ENCODE data around the gene CENPB. TPM values are rescaled to one million over a fixed set of nuclear protein-coding genes. Genes with fewer than 3 reads are reported as not detected.
A peak's percentile ranks its signal among the peaks of the same experiment; 100 is the strongest.

CENPB gene
- polyA plus RNA-seq, 1 of the 3 experiments (the other 2 are of a cell fraction): 41.2 TPM

GRCh38 chr20:3778976-3779375 is 7.6 kb downstream of the CENPB start:
- ChIA-PET POLR2A (interaction anchor here (1.7 to 2.5 kb wide), 2 partner anchors 11 to 41 kb away, joined by 9 to 18 read pairs; partner anchors contain the start of genes ADISSP and AP5S1), CTCF (interaction anchor here (0.9 to 6.8 kb wide), 9 partner anchors 8 to 102 kb away, joined by 3 to 38 read pairs (median 12); partner anchors contain the start of genes ADISSP, AP5S1 and CENPB)
- no peak overlapping the region for H3K27ac ChIP-seq (ENCODE audit: low read depth in 2 of 2, low read length in 1 of 2)
- DNase-seq: no peak
- no peak for TF ChIP-seq USF2 (IDR thresholded peaks at IDR 0.05; ENCODE audit: borderline replicate concordance, low read depth, low read length)
- TF ChIP-seq JUND (IDR thresholded peaks at IDR 0.05): no peak
- no peak overlapping the region for H3K4me2 ChIP-seq
- H3K9ac ChIP-seq: no peak overlapping the region
- no peaks in the 10 kb centered on the region for H3K9me3 ChIP-seq
- no peaks in the 10 kb centered on the region for H3K9me2 ChIP-seq
- WGBS (ENCODE audit: low lambda C conversion rate): 93% methylated on average over 15 of the region's 18 CpGs
- H3K27me3 ChIP-seq (ENCODE audit: insufficient read depth): no peaks in the 10 kb centered on the region
- peaks cover 18% of the 10 kb centered on the region; the same call in 1 of the 2 replicates for H3K79me2 ChIP-seq (ENCODE audit: insufficient read depth)
- peaks cover 0 to 2% of the 10 kb centered on the region in 2 experiments for H3K36me3 ChIP-seq (replicated peaks in 1 of 2; ENCODE audit: control insufficient read depth in 1 of 2, insufficient read depth in 2 of 2, low read length in 1 of 2)
- H2AFZ ChIP-seq (ENCODE audit: low read depth): no peak overlapping the region
- peaks cover 24% of the 10 kb centered on the region for H4K20me1 ChIP-seq (ENCODE audit: insufficient read depth)
- peaks cover 4 to 18% of the 10 kb centered on the region in 2 experiments; a peak in 3 of 4 replicates for H3K4me1 ChIP-seq (ENCODE audit: control insufficient read depth in 1 of 2, insufficient read depth in 2 of 2, low read depth in 1 of 2, low read length in 1 of 2)
- peaks cover 15% of the 10 kb centered on the region for H3F3A ChIP-seq (replicated peaks; ENCODE audit: insufficient read depth)
- no peak overlapping the region for H3K4me3 ChIP-seq (ENCODE audit: low read depth in 2 of 2, low read length in 1 of 2)

GRCh38 chr20:3777716-3778629 is 8.6 kb downstream of the CENPB start:
- Histone ChIP-seq H3K4me3 (ENCODE audit: low read depth in 2 of 2, low read length in 1 of 2) (peak overlapping the region in 1 of 2 experiments; percentile 42; a peak in 2 of 4 replicates), H3K9ac (no peak overlapping the region), H3K27me3 (ENCODE audit: insufficient read depth) (no peaks in the 10 kb centered on the region), H3K4me1 (ENCODE audit: control insufficient read depth in 1 of 2, insufficient read depth in 2 of 2, low read depth in 1 of 2, low read length in 1 of 2) (peaks cover 0 to 12% of the 10 kb centered on the region in 2 experiments; a peak in 1 of 4 replicates), H3K4me2 (peak overlapping the region; percentile 8), H3K79me2 (ENCODE audit: insufficient read depth) (peaks cover 8% of the 10 kb centered on the region; the same call in 1 of the 2 replicates), H4K20me1 (ENCODE audit: insufficient read depth) (peaks cover 14% of the 10 kb centered on the region; the same call in 1 of the 2 replicates), H2AFZ (ENCODE audit: low read depth) (peak overlapping the region; percentile 40; the same call in 1 of the 2 replicates), H3K27ac (ENCODE audit: low read depth in 2 of 2, low read length in 1 of 2) (peak overlapping the region in 1 of 2 experiments; percentile 24; a peak in 1 of 4 replicates), H3K36me3 (replicated peaks in 1 of 2; ENCODE audit: control insufficient read depth in 1 of 2, insufficient read depth in 2 of 2, low read length in 1 of 2) (no peaks in the 10 kb centered on the region), H3K9me2 (no peaks in the 10 kb centered on the region), H3F3A (replicated peaks; ENCODE audit: insufficient read depth) (peaks cover 15% of the 10 kb centered on the region), H3K9me3 (no peaks in the 10 kb centered on the region)
- no peak for TF ChIP-seq TCF12 (IDR thresholded peaks at IDR 0.05)
- TF ChIP-seq MXI1 (IDR thresholded peaks at IDR 0.05; ENCODE audit: low read depth, low read length): 0 out of 2 replicates have a peak, but pooled peaks have one; percentile 17
- TF ChIP-seq MAX (IDR thresholded peaks at IDR 0.05; ENCODE audit: low read depth): 0 out of 2 replicates have a peak, but pooled peaks have one; percentile 43
- 32% methylated on average over 29 of the region's 70 CpGs for WGBS (ENCODE audit: low lambda C conversion rate)
- POLR2A ChIA-PET: interaction anchor here (1.4 to 2.5 kb wide), 3 partner anchors 10 to 42 kb away, joined by 7 to 18 read pairs (median 9); partner anchors contain the start of genes ADISSP and AP5S1
- peak; percentile 90 for DNase-seq
- CTCF ChIA-PET: interaction anchor here (0.6 to 6.8 kb wide), 12 partner anchors 9 to 101 kb away, joined by 3 to 38 read pairs (median 7); partner anchors contain the start of genes ADISSP, AP5S1 and CENPB

GRCh38 chr20:3777381-3777715 is 9.2 kb downstream of the CENPB start:
- WGBS (ENCODE audit: low lambda C conversion rate): 40% methylated on average over 16 of the region's 16 CpGs
- ChIA-PET POLR2A (interaction anchor here (1.4 to 2.5 kb wide), 3 partner anchors 9 to 43 kb away, joined by 7 to 18 read pairs (median 9); partner anchors contain the start of genes ADISSP and AP5S1), CTCF (interaction anchor here (0.6 to 6.8 kb wide), 10 partner anchors 9 to 214 kb away, joined by 3 to 38 read pairs (median 10); partner anchors contain the start of genes ADISSP, AP5S1 and CENPB)

More at GRCh38 chr20:3777381-3777715, 9.2 kb downstream of the CENPB start:
- Histone ChIP-seq H3K9me2 (no peaks in the 10 kb centered on the region), H3K9me3 (no peaks in the 10 kb centered on the region), H3K36me3 (replicated peaks in 1 of 2; ENCODE audit: control insufficient read depth in 1 of 2, insufficient read depth in 2 of 2, low read length in 1 of 2) (no peaks in the 10 kb centered on the region), H3K9ac (no peak overlapping the region), H3K27ac (ENCODE audit: low read depth in 2 of 2, low read length in 1 of 2) (peak overlapping the region in 1 of 2 experiments; percentile 24; a peak in 1 of 4 replicates), H3F3A (replicated peaks; ENCODE audit: insufficient read depth) (peaks cover 9% of the 10 kb centered on the region), H3K79me2 (ENCODE audit: insufficient read depth) (peaks cover 2% of the 10 kb centered on the region; the same call in 1 of the 2 replicates), H3K27me3 (ENCODE audit: insufficient read depth) (no peaks in the 10 kb centered on the region), H3K4me2 (peak overlapping the region; percentile 8; the same call in 1 of the 2 replicates), H3K4me3 (ENCODE audit: low read depth in 2 of 2, low read length in 1 of 2) (peak overlapping the region in 1 of 2 experiments; percentile 42; a peak in 2 of 4 replicates), H3K4me1 (ENCODE audit: control insufficient read depth in 1 of 2, insufficient read depth in 2 of 2, low read depth in 1 of 2, low read length in 1 of 2) (peaks cover 0 to 12% of the 10 kb centered on the region in 2 experiments; a peak in 1 of 4 replicates), H2AFZ (ENCODE audit: low read depth) (peak overlapping the region; percentile 40; the same call in 1 of the 2 replicates), H4K20me1 (ENCODE audit: insufficient read depth) (peaks cover 8% of the 10 kb centered on the region; the same call in 1 of the 2 replicates)
- no peak for TF ChIP-seq RFX5 (IDR thresholded peaks at IDR 0.05; ENCODE audit: low read length)
- no peak for TF ChIP-seq FOSL2 (IDR thresholded peaks at IDR 0.05; ENCODE audit: borderline replicate concordance, low read depth)
- no peak for TF ChIP-seq YY1 (IDR thresholded peaks at IDR 0.05; ENCODE audit: low read depth)
- no peak for TF ChIP-seq CHD2 (IDR thresholded peaks at IDR 0.05; ENCODE audit: low read length, partially characterized antibody)
- no peak for TF ChIP-seq EZH2phosphoT487 (IDR thresholded peaks at IDR 0.05; ENCODE audit: borderline replicate concordance, low read depth)
- DNase-seq: no peak
